Activated T-helper 9 cell treated with anti-CD3 and anti-CD28 coated beads, Interleukin-2, amount 50 U/mL, for 16 hours (primary cell): Measurements from ENCODE around the gene ACER3.
"Not testable (repeated sequence)": the region's sequence is repeated elsewhere in the genome, so short reads cannot be mapped to it uniquely, and the experiment has no call there.

ENCODE experiments used
- DNase-seq: peaks from one replicate; pipeline ENCODE4 v3.0.0-alpha.2; 2020; ENCODE audit warnings: low read depth

Gene ACER3

GRCh38 chr11:76872959-76873827, 12.5 kb downstream of the ACER3 start:
- DNase-seq, result no peak

- DNase-seq, result no peak
Observed at GRCh38 chr11:76878014-76878413, 17.3 kb downstream of the ACER3 start.

- no peak for DNase-seq
Observed at GRCh38 chr11:76880314-76880713, 19.6 kb downstream of the ACER3 start.

GRCh38 chr11:76880956-76881355, 20.2 kb downstream of the ACER3 start:
- DNase-seq, result no peak

GRCh38 chr11:76885390-76886097, 24.8 kb downstream of the ACER3 start:
- no peak for DNase-seq

GRCh38 chr11:76888989-76889388, 28.3 kb downstream of the ACER3 start:
- no peak for DNase-seq

- no peak for DNase-seq
Observed at GRCh38 chr11:76889411-76889975, 28.8 kb downstream of the ACER3 start.

GRCh38 chr11:76890329-76890728, 29.6 kb downstream of the ACER3 start:
- DNase-seq, result no peak

- DNase-seq, result no peak
Observed at GRCh38 chr11:76891285-76891684, 30.6 kb downstream of the ACER3 start.

GRCh38 chr11:76891793-76892192, 31.1 kb downstream of the ACER3 start:
- DNase-seq, result no peak

GRCh38 chr11:76892306-76892705, 31.6 kb downstream of the ACER3 start:
- no peak for DNase-seq

GRCh38 chr11:76897233-76897632, 36.5 kb downstream of the ACER3 start:
- DNase-seq, result no peak

- DNase-seq, result no peak
Observed at GRCh38 chr11:76901144-76901543, 40.4 kb downstream of the ACER3 start.

- not testable (repeated sequence) for DNase-seq
Observed at GRCh38 chr11:76901622-76902021, 40.9 kb downstream of the ACER3 start.

- DNase-seq, result no peak
Observed at GRCh38 chr11:76902121-76903014, 41.6 kb downstream of the ACER3 start.

GRCh38 chr11:76903325-76903724, 42.6 kb downstream of the ACER3 start:
- no peak for DNase-seq

- no peak for DNase-seq
Observed at GRCh38 chr11:76910620-76911414, 50.1 kb downstream of the ACER3 start.

- DNase-seq, result no peak
Observed at GRCh38 chr11:76911415-76911808, 50.7 kb downstream of the ACER3 start.

GRCh38 chr11:76916712-76917111, 56.0 kb downstream of the ACER3 start:
- DNase-seq, result no peak

- no peak for DNase-seq
Observed at GRCh38 chr11:76918941-76919386, 58.2 kb downstream of the ACER3 start.

- DNase-seq, result no peak
Observed at GRCh38 chr11:76919467-76919866, 58.7 kb downstream of the ACER3 start.
